ENCODE data around the gene GRWD1.

DNA sequence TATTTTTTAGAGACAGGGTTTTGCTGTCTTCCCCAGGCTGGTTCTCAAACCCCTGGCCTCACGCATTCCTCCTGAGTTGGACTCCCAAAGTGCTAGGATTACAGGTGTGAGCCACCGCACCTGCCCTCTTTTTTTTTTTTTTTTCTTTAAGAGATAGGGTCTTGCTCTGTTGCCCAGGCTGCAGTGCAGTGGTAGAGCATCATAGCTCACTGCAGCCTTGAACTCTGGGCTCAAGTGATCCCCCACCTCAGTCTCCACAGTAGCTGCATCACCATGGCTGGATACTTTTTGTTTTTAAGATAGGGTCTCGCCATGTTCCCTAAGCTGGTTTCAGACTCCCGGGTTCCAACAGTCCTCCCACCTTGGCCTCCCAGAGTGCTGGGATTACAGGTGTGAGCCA is 11.1 kb downstream of the GRWD1 start:
- TF ChIP-seq, protein P1, sequence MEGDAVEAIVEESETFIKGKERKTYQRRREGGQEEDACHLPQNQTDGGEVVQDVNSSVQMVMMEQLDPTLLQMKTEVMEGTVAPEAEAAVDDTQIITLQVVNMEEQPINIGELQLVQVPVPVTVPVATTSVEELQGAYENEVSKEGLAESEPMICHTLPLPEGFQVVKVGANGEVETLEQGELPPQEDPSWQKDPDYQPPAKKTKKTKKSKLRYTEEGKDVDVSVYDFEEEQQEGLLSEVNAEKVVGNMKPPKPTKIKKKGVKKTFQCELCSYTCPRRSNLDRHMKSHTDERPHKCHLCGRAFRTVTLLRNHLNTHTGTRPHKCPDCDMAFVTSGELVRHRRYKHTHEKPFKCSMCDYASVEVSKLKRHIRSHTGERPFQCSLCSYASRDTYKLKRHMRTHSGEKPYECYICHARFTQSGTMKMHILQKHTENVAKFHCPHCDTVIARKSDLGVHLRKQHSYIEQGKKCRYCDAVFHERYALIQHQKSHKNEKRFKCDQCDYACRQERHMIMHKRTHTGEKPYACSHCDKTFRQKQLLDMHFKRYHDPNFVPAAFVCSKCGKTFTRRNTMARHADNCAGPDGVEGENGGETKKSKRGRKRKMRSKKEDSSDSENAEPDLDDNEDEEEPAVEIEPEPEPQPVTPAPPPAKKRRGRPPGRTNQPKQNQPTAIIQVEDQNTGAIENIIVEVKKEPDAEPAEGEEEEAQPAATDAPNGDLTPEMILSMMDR (conservative IDR thresholded peaks at IDR 0.05): no peak
- TF ChIP-seq ZFX (IDR thresholded peaks at IDR 0.05): no peak
